Heart right ventricle (tissue), 16 donors: ENCODE data around the gene ALDH1L1. TPM values are rescaled to one million over a fixed set of nuclear protein-coding genes. Genes with fewer than 3 reads are reported as not detected.

ENCODE experiments used
- ATAC-seq, 8 donors: fragments of 200-7000 bp; cut with Tn5 transposase; one replicate each; pipeline ENCODE4 v1.9.1; 2020; ENCODE audit warnings: mild to moderate bottlenecking in 8 of 8, moderate library complexity in 8 of 8, moderate number of reproducible peaks in 1 of 8
- DNase-seq, 2 donors: peaks; one replicate each; pipeline ENCODE4 v3.0.0-alpha.2; 2020
- H3K27ac ChIP-seq, 10 donors: fragments of 200-600 bp; sonication (generic) in 2 of 10; one replicate each; pipeline versions ENCODE4 v1.5.0 to v1.8.0; 2020 to 2022; ENCODE audit warnings: mild to moderate bottlenecking in 3 of 10
- H3K27me3 ChIP-seq, 7 donors: fragments of 200-600 bp; one replicate each; pipeline ENCODE4 v1.8.0; 2021 to 2022; ENCODE audit warnings: mild to moderate bottlenecking in 2 of 7
- H3K36me3 ChIP-seq, 9 donors: fragments of 200-600 bp; sonication (generic) in 1 of 9; one replicate each; pipeline versions ENCODE4 v1.5.0 to v1.8.0; 2020 to 2022; ENCODE audit warnings: mild to moderate bottlenecking in 2 of 9
- H3K4me1 ChIP-seq, 9 donors: fragments of 200-600 bp; sonication (generic) in 1 of 9; one replicate each; pipeline versions ENCODE4 v1.5.0 to v1.8.0; 2020 to 2022; ENCODE audit warnings: mild to moderate bottlenecking in 4 of 9
- H3K4me3 ChIP-seq, 10 donors: fragments of 200-600 bp; sonication (generic) in 2 of 10; one replicate each; pipeline versions ENCODE4 v1.5.0 to v1.8.0; 2020 to 2022; ENCODE audit warnings: mild to moderate bottlenecking in 7 of 10, moderate library complexity in 2 of 10
- H3K9me3 ChIP-seq, 11 donors: fragments of 200-600 bp in 10 of 11; sonication (generic) in 2 of 11; one replicate each; pipeline versions ENCODE4 v1.5.0 to v1.8.0; 2013 to 2022; ENCODE audit warnings: mild to moderate bottlenecking in 2 of 11, control low read depth in 1 of 11, moderate library complexity in 1 of 11
- CTCF ChIP-seq, 9 donors: fragments of 200-600 bp; sonication (generic) in 2 of 9; IDR thresholded peaks; one replicate each; pipeline versions ENCODE4 v1.5.0 to v1.8.0; 2021 to 2022; ENCODE audit warnings: antibody characterized with exemption in 9 of 9, mild to moderate bottlenecking in 5 of 9, moderate library complexity in 1 of 9
- WGBS, 2 donors: extraction: QIAGEN DNeasy Blood & Tissue Kit; methylation state at CpG; one replicate each; pipeline ENCODE4 v1.1.7; 2013; ENCODE audit warnings: inconsistent platforms in 1 of 2; 5-methylcytosine and 5-hydroxymethylcytosine counted together
- intact Hi-C, 10 donors: fragments of 100-400 bp; cut with DNase I; formaldehyde crosslinking; loops; one replicate each; pipeline versions ENCODE4 v1.11.1 to v1.14.2; 2022
- polyA plus RNA-seq, 2 donors: library from polyadenylated mRNA; stranded (reverse); fragments of 200-250 nt; gene quantifications; one replicate each; pipeline ENCODE4 v1.2.3, GENCODE V29; 2013
- total RNA-seq, 10 donors: library from RNA; stranded (reverse); fragmentation: NEBNext Ultra II Directional in 3 of 10; extraction: Animal tissue kit (Norgen Biotek cat#: 25700) in 3 of 10; gene quantifications; one replicate each; pipeline versions ENCODE4 v1.2.1 to v1.2.4, GENCODE V29; 2021 to 2023
- donor health status: Arrhythmogenic right ventricular cardiomyopathy.
- donor health status: ischemic (EF 13 %, LVEDD 7.1; RV severe dilation, severe dysfunction).
- donor health status: healthy with polysubstance abuse.
- donor health status: DM: no; HTN: yes; CAD: no.
- donor health status: DM: no; HTN: no; CAD: no.
- donor health status: ischemic (EF 25% LVEDD 6.9; RV normal size, moderate dysfunction).
- donor health status: ischemic (EF 25% LVEDD 5.7; RV mildly dilated, moderate dysfunction).
- donor health status: healthy.
- donor health status: DM: yes; HTN: yes; CAD: no.
- donor health status: Ischemic cardiomyopathy.
- donor health status: ischemic (EF 35%, LVEDD 5.7; RV mildly dilated, moderate dysfunction).
- donor health status: nonischemic (EF 11% LVEDD 7.7; RV severe dilation, severe dysfunction).
- donor health status: DM: yes; HTN: yes; CAD: no.
- donor health status: PGD.
- donor health status: ischemic (EF 29% LVEDD 5.4; RV normal size, mild dysfunction).
- donor health status: nonischemic (EF 23%, LVEDD 6.1; RV moderate dilation, normal function).

Gene ALDH1L1
- total and polyA plus RNA-seq, 12 donors, result 14.9 to 45.9 (median 31.7) TPM

- H3K36me3 ChIP-seq, result peaks cover 0 to 7% (median 0%) of the 10 kb centered on the region in 9 donors
- H3K9me3 ChIP-seq, result no peaks in the 10 kb centered on the region
- H3K4me3 ChIP-seq, result no peak overlapping the region
- no peak for ATAC-seq
- peaks cover 0 to 4% (median 0%) of the 10 kb centered on the region in 9 donors for H3K4me1 ChIP-seq
- no peak for TF ChIP-seq CTCF (IDR thresholded peaks at IDR 0.05)
- H3K27me3 ChIP-seq, result no peaks in the 10 kb centered on the region
- H3K27ac ChIP-seq, result no peak overlapping the region
- no peak for DNase-seq
- intact Hi-C loops, result no loop called here
- 54 to 70% methylated on average over 6 of the region's 6 CpGs for WGBS, 2 donors
Observed at GRCh38 chr3:126155819-126156218, 24.6 kb downstream of the ALDH1L1 start.

GRCh38 chr3:126155280-126155640, 25.1 kb downstream of the ALDH1L1 start:
- no peak for TF ChIP-seq CTCF (IDR thresholded peaks at IDR 0.05)
- Histone ChIP-seq H3K27ac (no peak overlapping the region), H3K36me3 (peaks cover 0 to 7% (median 0%) of the 10 kb centered on the region in 9 donors), H3K27me3 (no peaks in the 10 kb centered on the region), H3K4me3 (no peak overlapping the region), H3K9me3 (no peaks in the 10 kb centered on the region), H3K4me1 (peaks cover 0 to 4% (median 0%) of the 10 kb centered on the region in 9 donors)
- intact Hi-C loops, result no loop called here
- 94 to 98% methylated on average over 2 of the region's 2 CpGs for WGBS, 2 donors
- ATAC-seq, result no peak
- no peak for DNase-seq

- H3K27ac ChIP-seq, result no peak overlapping the region
- peaks cover 0 to 7% (median 0%) of the 10 kb centered on the region in 9 donors for H3K36me3 ChIP-seq
- peaks cover 0 to 4% (median 0%) of the 10 kb centered on the region in 9 donors for H3K4me1 ChIP-seq
- H3K27me3 ChIP-seq, result no peaks in the 10 kb centered on the region
- TF ChIP-seq CTCF (IDR thresholded peaks at IDR 0.05), result no peak
- DNase-seq, result no peak
- ATAC-seq, result no peak
- 90 to 92% methylated on average over 13 of the region's 13 CpGs for whole genome bisulfite sequencing, 2 donors
- H3K9me3 ChIP-seq, result no peaks in the 10 kb centered on the region
- intact Hi-C loops, result no loop called here
- H3K4me3 ChIP-seq, result no peak overlapping the region
Observed at GRCh38 chr3:126154391-126155279, 25.8 kb downstream of the ALDH1L1 start.

GRCh38 chr3:126153695-126154360, 26.6 kb downstream of the ALDH1L1 start:
- DNase-seq, result no peak
- Histone ChIP-seq H3K36me3 (peaks cover 0 to 7% (median 0%) of the 10 kb centered on the region in 9 donors), H3K27me3 (no peaks in the 10 kb centered on the region), H3K4me1 (peaks cover 0 to 4% (median 0%) of the 10 kb centered on the region in 9 donors), H3K4me3 (no peak overlapping the region), H3K9me3 (no peaks in the 10 kb centered on the region), H3K27ac (no peak overlapping the region)
- WGBS, 2 donors, result 89 to 94% methylated on average over 8 of the region's 8 CpGs
- intact Hi-C loops, result no loop called here
- no peak for TF ChIP-seq CTCF (IDR thresholded peaks at IDR 0.05)
- no peak for ATAC-seq
